ENCODE results near the gene MYDGF.

MYDGF gene

GRCh38 chr19:4714016-4714415 is 43.9 kb upstream of the MYDGF start:
- no peak for TF ChIP-seq CTCF (IDR thresholded peaks at IDR 0.05; ENCODE audit: low read depth, low read length)
- H3K4me3 ChIP-seq (replicated peaks in 1 of 2; ENCODE audit: low read depth in 2 of 2, low read length in 2 of 2): no peak overlapping the region
- DNase-seq (ENCODE audit: low read depth in 2 of 2): no peak

GRCh38 chr19:4713384-4713951 is 43.3 kb upstream of the MYDGF start:
- no peak for TF ChIP-seq CTCF (IDR thresholded peaks at IDR 0.05; ENCODE audit: low read depth, low read length)

GRCh38 chr19:4712771-4713170 is 42.6 kb upstream of the MYDGF start:
- H3K4me3 ChIP-seq (replicated peaks in 1 of 2; ENCODE audit: low read depth in 2 of 2, low read length in 2 of 2): no peak overlapping the region
- no peak for TF ChIP-seq CTCF (IDR thresholded peaks at IDR 0.05; ENCODE audit: low read depth, low read length)
- no peak for DNase-seq (ENCODE audit: low read depth in 2 of 2)

More at GRCh38 chr19:4713384-4713951, 43.3 kb upstream of the MYDGF start:
- peak overlapping the region in 1 of 2 donors; percentile 24 for H3K4me3 ChIP-seq (replicated peaks in 1 of 2; ENCODE audit: low read depth in 2 of 2, low read length in 2 of 2)
- peak; percentile 90 to 99 for DNase-seq (ENCODE audit: low read depth in 2 of 2)

GRCh38 chr19:4711211-4711610 is 41.1 kb upstream of the MYDGF start:
- no peak for DNase-seq (ENCODE audit: low read depth in 2 of 2)
- TF ChIP-seq CTCF (IDR thresholded peaks at IDR 0.05; ENCODE audit: low read depth, low read length): no peak
- no peak overlapping the region for H3K4me3 ChIP-seq (replicated peaks in 1 of 2; ENCODE audit: low read depth in 2 of 2, low read length in 2 of 2)

GRCh38 chr19:4710281-4710600 is 40.1 kb upstream of the MYDGF start:
- no peak for DNase-seq (ENCODE audit: low read depth in 2 of 2)
- no peak for TF ChIP-seq CTCF (IDR thresholded peaks at IDR 0.05; ENCODE audit: low read depth, low read length)
- H3K4me3 ChIP-seq (replicated peaks in 1 of 2; ENCODE audit: low read depth in 2 of 2, low read length in 2 of 2): no peak overlapping the region

GRCh38 chr19:4709440-4710280 is 39.5 kb upstream of the MYDGF start:
- no peak for TF ChIP-seq CTCF (IDR thresholded peaks at IDR 0.05; ENCODE audit: low read depth, low read length)
- no peak overlapping the region for H3K4me3 ChIP-seq (replicated peaks in 1 of 2; ENCODE audit: low read depth in 2 of 2, low read length in 2 of 2)
- DNase-seq (ENCODE audit: low read depth in 2 of 2): no peak
